WI38 (cell line): ENCODE measurements around the gene RIC3.
A peak's percentile ranks its signal among the peaks of the same experiment; 100 is the strongest.

Experiments used
- H3K4me3 ChIP-seq: 2 replicates; pipeline ENCODE4 v1.5.1; 2011; ENCODE audit warnings: low read depth, mild to moderate bottlenecking, control low read depth, low read length
- TF ChIP-seq, protein P1 (sequence below): IDR thresholded peaks from 2 replicates; pipeline ENCODE4 v1.5.1; 2012; ENCODE audit warnings: low read depth, mild to moderate bottlenecking, control low read depth, low read length

RIC3 gene

GRCh38 chr11:8100605-8101004 is 68.2 kb downstream of the RIC3 start:
- TF ChIP-seq, protein P1, sequence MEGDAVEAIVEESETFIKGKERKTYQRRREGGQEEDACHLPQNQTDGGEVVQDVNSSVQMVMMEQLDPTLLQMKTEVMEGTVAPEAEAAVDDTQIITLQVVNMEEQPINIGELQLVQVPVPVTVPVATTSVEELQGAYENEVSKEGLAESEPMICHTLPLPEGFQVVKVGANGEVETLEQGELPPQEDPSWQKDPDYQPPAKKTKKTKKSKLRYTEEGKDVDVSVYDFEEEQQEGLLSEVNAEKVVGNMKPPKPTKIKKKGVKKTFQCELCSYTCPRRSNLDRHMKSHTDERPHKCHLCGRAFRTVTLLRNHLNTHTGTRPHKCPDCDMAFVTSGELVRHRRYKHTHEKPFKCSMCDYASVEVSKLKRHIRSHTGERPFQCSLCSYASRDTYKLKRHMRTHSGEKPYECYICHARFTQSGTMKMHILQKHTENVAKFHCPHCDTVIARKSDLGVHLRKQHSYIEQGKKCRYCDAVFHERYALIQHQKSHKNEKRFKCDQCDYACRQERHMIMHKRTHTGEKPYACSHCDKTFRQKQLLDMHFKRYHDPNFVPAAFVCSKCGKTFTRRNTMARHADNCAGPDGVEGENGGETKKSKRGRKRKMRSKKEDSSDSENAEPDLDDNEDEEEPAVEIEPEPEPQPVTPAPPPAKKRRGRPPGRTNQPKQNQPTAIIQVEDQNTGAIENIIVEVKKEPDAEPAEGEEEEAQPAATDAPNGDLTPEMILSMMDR = no peak
- H3K4me3 ChIP-seq = no peak overlapping the region

- H3K4me3 ChIP-seq = no peak overlapping the region
- TF ChIP-seq, protein P1 = no peak
Observed at GRCh38 chr11:8100158-8100557, 68.7 kb downstream of the RIC3 start.

DNA sequence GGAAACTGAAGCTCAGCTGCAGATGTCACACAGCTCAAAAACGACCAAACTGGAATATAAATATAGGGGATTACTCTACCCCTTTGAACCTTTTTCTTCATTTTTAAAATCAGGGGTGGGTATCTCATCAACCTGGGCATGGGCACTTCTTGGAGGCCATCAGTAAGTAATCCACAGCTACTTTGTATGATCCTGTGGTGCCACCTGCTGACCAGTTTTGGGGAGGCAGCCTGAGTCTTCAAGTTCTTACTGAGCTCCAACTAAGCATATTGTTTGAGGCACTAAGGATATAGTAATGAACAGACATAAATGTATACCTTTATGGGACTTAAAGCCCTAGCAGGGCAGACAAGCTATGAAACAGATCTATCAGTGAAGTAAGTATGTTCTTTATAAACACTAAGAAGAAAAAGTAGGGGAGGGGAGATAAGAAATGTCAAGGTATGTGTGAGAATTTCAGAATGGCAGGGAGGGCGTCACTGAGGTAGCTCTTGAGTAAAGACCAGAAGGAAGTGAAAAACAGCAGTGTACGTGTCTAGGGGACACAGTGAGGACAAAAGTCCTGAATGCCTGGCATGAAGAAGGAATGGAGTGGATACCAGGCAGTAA is 69.4 kb downstream of the RIC3 start:
- TF ChIP-seq, protein P1 = peak; percentile 73
- H3K4me3 ChIP-seq = no peak overlapping the region

GRCh38 chr11:8098879-8099278 is 69.9 kb downstream of the RIC3 start:
- no peak overlapping the region for H3K4me3 ChIP-seq
- TF ChIP-seq, protein P1 = no peak

GRCh38 chr11:8098361-8098760 is 70.5 kb downstream of the RIC3 start:
- TF ChIP-seq, protein P1 = no peak
- no peak overlapping the region for H3K4me3 ChIP-seq

DNA sequence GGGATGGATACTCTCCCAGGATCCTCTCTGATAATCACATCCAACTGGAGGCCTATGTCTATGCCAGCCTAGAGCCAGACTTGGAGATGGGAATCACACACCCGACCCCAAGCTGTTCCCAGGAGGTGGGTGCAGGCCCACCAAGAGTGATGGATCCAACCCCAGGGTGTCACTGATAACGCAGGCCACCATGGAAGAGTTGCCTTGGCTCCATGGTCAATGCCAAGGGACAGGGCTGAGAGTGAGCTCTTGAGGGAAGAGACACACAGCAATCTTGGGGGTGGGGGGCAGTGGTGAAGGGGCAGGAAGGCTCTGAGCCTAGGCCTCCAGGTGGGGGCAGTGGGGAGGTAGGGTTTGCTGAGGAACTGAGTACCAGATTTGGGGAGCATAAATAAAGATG is 70.9 kb downstream of the RIC3 start:
- H3K4me3 ChIP-seq = no peak overlapping the region
- TF ChIP-seq, protein P1 = no peak

DNA sequence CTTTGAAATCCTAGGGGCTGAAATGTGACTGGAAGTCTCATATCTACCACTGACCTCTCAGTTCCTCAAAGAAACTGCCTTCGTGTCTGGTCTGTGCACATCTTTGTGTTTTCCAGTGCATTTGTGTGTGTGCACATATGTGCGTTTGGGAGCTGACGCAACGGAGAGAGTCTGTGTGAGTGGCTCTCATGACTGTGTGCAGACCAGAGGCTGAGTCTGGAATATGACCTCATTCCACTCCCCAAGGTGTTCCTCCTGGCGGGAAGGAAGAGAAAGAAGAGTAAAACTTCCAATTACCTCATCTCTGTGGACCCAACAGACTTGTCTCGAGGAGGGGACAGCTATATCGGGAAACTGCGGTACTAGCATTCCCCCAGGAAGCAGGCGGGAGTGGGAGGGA is 71.4 kb downstream of the RIC3 start:
- TF ChIP-seq, protein P1 = no peak
- no peak overlapping the region for H3K4me3 ChIP-seq
